Fibroblast of skin of abdomen (primary cell): Measurements from ENCODE around the gene NUDT7.

ENCODE experiments used
- DNase-seq: peaks from one replicate; pipeline ENCODE4 v3.0.0-alpha.2; 2013

Gene NUDT7

GRCh38 chr16:77724174-77724573, 1.9 kb downstream of the NUDT7 start:
- no peak for DNase-seq

- no peak for DNase-seq
Measured at GRCh38 chr16:77729951-77730350, 7.6 kb downstream of the NUDT7 start.

GRCh38 chr16:77732241-77732946, 10.1 kb downstream of the NUDT7 start:
- peak; percentile 71 for DNase-seq

- no peak for DNase-seq
Measured at GRCh38 chr16:77736879-77737278, 14.6 kb downstream of the NUDT7 start.

GRCh38 chr16:77738706-77739558, 16.6 kb downstream of the NUDT7 start:
- DNase-seq = no peak

- DNase-seq = no peak
Measured at GRCh38 chr16:77739559-77739892, 17.2 kb downstream of the NUDT7 start.

DNA sequence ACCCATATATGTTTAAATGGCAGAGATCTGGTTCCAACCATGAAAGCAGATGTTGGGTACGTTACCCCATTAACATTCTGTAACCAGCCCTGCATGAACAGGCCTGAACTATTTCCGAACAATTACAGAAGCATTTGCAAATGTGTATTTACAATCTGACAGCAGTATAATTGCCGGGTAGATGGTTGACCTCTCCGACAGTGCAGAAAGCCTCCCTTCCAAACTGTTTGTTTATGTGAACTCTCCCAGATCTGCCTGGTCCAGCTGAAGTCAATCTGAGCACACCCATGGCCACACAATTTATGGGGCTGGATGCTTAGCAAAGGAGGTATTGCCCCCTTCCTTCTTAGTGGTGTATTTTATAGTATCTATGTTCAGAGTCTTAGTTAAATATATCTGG, 21.8 kb downstream of the NUDT7 start:
- no peak for DNase-seq

- DNase-seq = no peak
Measured at GRCh38 chr16:77745972-77746371, 23.7 kb downstream of the NUDT7 start.

GRCh38 chr16:77748421-77749005, 26.2 kb downstream of the NUDT7 start:
- no peak for DNase-seq

DNA sequence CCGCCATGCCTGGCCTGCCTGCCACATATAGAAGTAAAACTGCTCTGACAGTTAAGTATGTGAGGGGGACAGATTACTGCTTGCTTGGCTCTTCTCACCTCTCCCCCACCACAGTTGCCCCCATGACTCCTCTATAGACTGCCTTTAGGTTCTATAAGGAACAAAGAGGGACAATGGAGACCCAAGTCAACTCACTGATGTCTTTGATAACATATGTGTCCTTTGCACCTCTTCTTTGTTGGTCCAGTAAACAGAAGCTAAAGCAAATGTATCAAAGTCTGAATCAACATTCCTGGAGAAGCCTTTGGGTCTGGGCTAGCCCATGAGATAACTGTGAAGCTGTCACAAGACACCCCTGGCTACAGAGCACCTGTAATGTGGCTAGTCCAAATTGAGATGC, 27.1 kb downstream of the NUDT7 start:
- no peak for DNase-seq

- DNase-seq = no peak
Measured at GRCh38 chr16:77758046-77758445, 35.7 kb downstream of the NUDT7 start.

DNA sequence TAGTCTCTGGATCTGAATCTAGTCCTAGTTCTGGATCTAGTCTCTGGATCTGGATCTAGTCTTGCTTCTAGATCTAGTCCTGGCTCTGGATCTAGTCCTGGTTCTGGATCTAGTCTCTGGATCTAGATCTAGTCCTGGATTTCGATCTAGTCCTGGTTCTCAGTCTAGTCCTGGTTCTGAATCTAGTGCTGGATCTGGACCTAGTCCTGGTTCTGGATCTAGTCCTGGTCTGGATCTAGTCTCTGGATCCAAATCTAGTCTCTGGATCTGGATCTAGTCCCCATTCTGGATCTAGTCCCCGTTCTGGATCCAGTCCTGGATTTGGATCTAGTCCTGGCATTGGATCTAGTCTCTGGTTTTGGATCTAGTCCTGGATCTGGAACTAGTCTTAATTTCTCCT, 36.2 kb downstream of the NUDT7 start:
- DNase-seq = no peak

GRCh38 chr16:77759201-77759600, 36.9 kb downstream of the NUDT7 start:
- DNase-seq = no peak

GRCh38 chr16:77759821-77760220, 37.5 kb downstream of the NUDT7 start:
- DNase-seq = no peak

DNA sequence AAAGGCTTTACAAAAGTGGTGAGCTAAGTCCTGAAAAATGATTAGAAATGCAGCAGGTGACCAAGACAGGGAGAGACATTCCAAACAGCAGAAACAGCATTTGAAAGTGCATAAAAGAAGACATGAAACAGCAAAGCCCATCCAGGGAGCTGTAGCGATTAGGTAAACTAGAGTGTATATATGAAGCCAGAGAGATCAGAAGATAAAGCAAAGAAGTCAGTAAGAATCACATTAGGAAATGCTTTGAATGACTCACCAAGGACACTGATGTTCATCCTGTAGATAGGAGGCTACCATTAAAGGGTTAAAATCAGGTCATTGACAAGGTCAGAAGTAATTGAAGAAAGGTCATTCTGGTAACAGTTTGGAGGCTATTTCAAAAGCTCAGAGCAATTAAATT, 38.5 kb downstream of the NUDT7 start:
- DNase-seq = no peak

DNA sequence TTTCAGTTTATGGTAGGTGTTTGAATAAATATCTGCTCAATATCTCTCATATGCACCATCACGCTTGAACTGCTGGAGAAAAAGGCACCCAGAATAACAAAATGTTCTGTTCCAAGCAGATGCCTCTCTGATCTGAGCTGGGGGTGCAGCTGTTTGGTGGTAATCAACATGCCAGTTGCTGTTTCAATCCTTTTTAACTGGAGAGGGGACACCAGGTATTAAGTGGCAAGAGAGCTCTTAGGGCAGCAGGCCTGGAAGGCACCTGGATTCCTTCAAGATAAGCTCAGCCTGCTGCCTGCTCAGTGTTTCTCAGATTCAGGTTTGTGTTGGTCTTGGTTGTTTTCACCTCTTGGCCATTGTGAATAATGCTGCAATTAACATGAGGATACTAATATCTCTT, 38.9 kb downstream of the NUDT7 start:
- DNase-seq = no peak

GRCh38 chr16:77762262-77762661, 39.9 kb downstream of the NUDT7 start:
- DNase-seq = no peak

GRCh38 chr16:77763994-77764393, 41.7 kb downstream of the NUDT7 start:
- DNase-seq = no peak

DNA sequence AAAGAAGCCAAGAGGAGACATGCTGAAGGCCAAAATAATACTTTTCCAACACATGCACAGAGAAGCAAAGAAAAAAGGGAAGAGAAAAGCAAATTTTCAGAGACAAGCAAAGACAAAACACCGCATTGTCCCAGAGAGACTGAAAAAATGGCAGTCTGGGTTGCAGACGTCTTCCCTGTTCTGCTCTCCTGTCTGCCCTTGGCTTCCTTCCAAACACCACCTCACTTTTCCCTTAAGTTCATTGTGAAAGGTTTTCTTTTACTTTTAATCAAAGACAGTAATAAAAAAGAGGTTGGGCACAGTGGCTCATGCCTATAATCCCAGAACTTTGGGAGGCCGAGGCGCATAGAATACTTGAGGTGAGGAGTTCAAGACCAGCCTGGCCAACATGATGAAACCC, 44.9 kb downstream of the NUDT7 start:
- no peak for DNase-seq

- no peak for DNase-seq
Measured at GRCh38 chr16:77767826-77768225, 45.5 kb downstream of the NUDT7 start.

GRCh38 chr16:77775911-77776909, 53.9 kb downstream of the NUDT7 start:
- DNase-seq = no peak

GRCh38 chr16:77777745-77778144, 55.4 kb downstream of the NUDT7 start:
- DNase-seq = no peak
